Mucosa of descending colon (tissue), 3 donors: ENCODE measurements around the gene TMEM117. TPM values are rescaled to one million over a fixed set of nuclear protein-coding genes. Genes with fewer than 3 reads are reported as not detected.

Source experiments
- ATAC-seq: fragments of 200-7000 bp; cut with Tn5 transposase; one replicate; pipeline ENCODE4 v1.9.1; 2020; ENCODE audit warnings: mild to moderate bottlenecking, moderate library complexity
- DNase-seq, 3 donors: peaks; one replicate each; pipeline ENCODE4 v3.0.0-alpha.2; 2020
- H3K36me3 ChIP-seq: fragments of 200-600 bp; one replicate; pipeline ENCODE4 v1.8.0; 2021; ENCODE audit warnings: low read depth, mild to moderate bottlenecking
- H3K4me1 ChIP-seq: fragments of 200-600 bp; one replicate; pipeline ENCODE4 v1.8.0; 2021; ENCODE audit warnings: low read depth, mild to moderate bottlenecking
- H3K4me3 ChIP-seq: fragments of 200-600 bp; one replicate; pipeline ENCODE4 v1.8.0; 2021; ENCODE audit warnings: mild to moderate bottlenecking
- H3K9me3 ChIP-seq: fragments of 200-600 bp; one replicate; pipeline ENCODE4 v1.8.0; 2021; ENCODE audit warnings: mild to moderate bottlenecking
- CTCF ChIP-seq: fragments of 200-600 bp; IDR thresholded peaks from one replicate; pipeline ENCODE4 v1.8.0; 2022; ENCODE audit warnings: antibody characterized with exemption, mild to moderate bottlenecking
- intact Hi-C, 2 donors: fragments of 100-400 bp; cut with DNase I in 1 of 2; cut with micrococcal nuclease in 1 of 2; formaldehyde crosslinking; loops; one replicate each; pipeline versions ENCODE4 v1.11.0 to v1.11.1; 2022; cut with DNase I, micrococcal nuclease
- total RNA-seq, 3 donors: library from RNA; stranded (reverse); fragmentation: NEBNext Ultra II Directional in 2 of 3; extraction: Animal tissue kit (Norgen Biotek cat#: 25700) in 2 of 3; gene quantifications; one replicate each; pipeline versions ENCODE4 v1.2.1 to v1.2.4, GENCODE V29; 2021 to 2023
- donor health status: DM: no; HTN: no; CAD: no; lungs with moderate emphysema.
- donor health status: DM: no; HTN: no; CAD: no.
- donor health status: DM: no; HTN: yes; CAD: no.

TMEM117 gene
- total RNA-seq, 3 donors from 2014 or later: 10.1 to 15.2 (median 12.3) TPM

- Histone ChIP-seq H3K4me1 (no peaks in the 10 kb centered on the region), H3K4me3 (no peak overlapping the region), H3K36me3 (no peaks in the 10 kb centered on the region), H3K9me3 (peaks cover 15% of the 10 kb centered on the region)
- ATAC-seq (no peak), DNase-seq (no peak)
- no peak for TF ChIP-seq CTCF
- intact Hi-C loops: no loop called here
Observed at GRCh38 chr12:43930032-43930431, 94.2 kb downstream of the TMEM117 start.

- no peak for DNase-seq
- Histone ChIP-seq H3K9me3 (peaks cover 15% of the 10 kb centered on the region), H3K4me3 (no peak overlapping the region), H3K4me1 (no peaks in the 10 kb centered on the region), H3K36me3 (no peaks in the 10 kb centered on the region)
- intact Hi-C loops: no loop called here
- ATAC-seq: no peak
- TF ChIP-seq CTCF: no peak
Observed at GRCh38 chr12:43931187-43931586, 95.3 kb downstream of the TMEM117 start.

- DNase-seq (no peak), ATAC-seq (no peak)
- no peaks in the 10 kb centered on the region for H3K4me1 ChIP-seq
- TF ChIP-seq CTCF: no peak
- H3K9me3 ChIP-seq: peaks cover 8% of the 10 kb centered on the region
- intact Hi-C loops: no loop called here
- no peaks in the 10 kb centered on the region for H3K36me3 ChIP-seq
- H3K4me3 ChIP-seq: no peak overlapping the region
Observed at GRCh38 chr12:43935581-43935980, 99.7 kb downstream of the TMEM117 start.

- Histone ChIP-seq H3K9me3 (no peaks in the 10 kb centered on the region), H3K4me1 (no peaks in the 10 kb centered on the region), H3K4me3 (no peak overlapping the region), H3K36me3 (no peaks in the 10 kb centered on the region)
- ATAC-seq: no peak
- intact Hi-C loops: no loop called here
- no peak for TF ChIP-seq CTCF
- DNase-seq: no peak
Observed at GRCh38 chr12:43937947-43938346, 102.1 kb downstream of the TMEM117 start.

GRCh38 chr12:43942379-43942778, 106.5 kb downstream of the TMEM117 start:
- no peak for DNase-seq
- ATAC-seq: no peak
- Histone ChIP-seq H3K4me3 (no peak overlapping the region), H3K4me1 (no peaks in the 10 kb centered on the region), H3K9me3 (no peaks in the 10 kb centered on the region), H3K36me3 (no peaks in the 10 kb centered on the region)
- intact Hi-C loops: no loop called here
- no peak for TF ChIP-seq CTCF

GRCh38 chr12:43945983-43946382, 110.1 kb downstream of the TMEM117 start:
- no peak for TF ChIP-seq CTCF
- Histone ChIP-seq H3K4me3 (no peak overlapping the region), H3K4me1 (no peaks in the 10 kb centered on the region), H3K9me3 (no peaks in the 10 kb centered on the region), H3K36me3 (no peaks in the 10 kb centered on the region)
- intact Hi-C loops: no loop called here
- DNase-seq (no peak), ATAC-seq (no peak)
